Measurements from ENCODE around the gene KIF18A. TPM values are rescaled to one million over a fixed set of nuclear protein-coding genes. Genes with fewer than 3 reads are reported as not detected.
"Not testable (repeated sequence)": the region's sequence is repeated elsewhere in the genome, so short reads cannot be mapped to it uniquely, and the experiment has no call there.

Gene KIF18A
- total RNA-seq, 2 experiments from 2014 or later = 31.8 to 34.5 TPM

GRCh38 chr11:28102300-28102699 lies 5.7 kb downstream of the KIF18A start:
- H3K9me3 Mint-ChIP-seq, H3K27me3 Mint-ChIP-seq, H3K27ac Mint-ChIP-seq, CTCF ChIA-PET, POLR2A ChIA-PET, DNase-seq, H3K4me3 Mint-ChIP-seq: not testable (repeated sequence)
- H3K36me3 Mint-ChIP-seq (ENCODE audit: low read depth) = peaks cover 15% of the 10 kb centered on the region
- peaks cover 42% of the 10 kb centered on the region for H3K4me1 Mint-ChIP-seq

DNA sequence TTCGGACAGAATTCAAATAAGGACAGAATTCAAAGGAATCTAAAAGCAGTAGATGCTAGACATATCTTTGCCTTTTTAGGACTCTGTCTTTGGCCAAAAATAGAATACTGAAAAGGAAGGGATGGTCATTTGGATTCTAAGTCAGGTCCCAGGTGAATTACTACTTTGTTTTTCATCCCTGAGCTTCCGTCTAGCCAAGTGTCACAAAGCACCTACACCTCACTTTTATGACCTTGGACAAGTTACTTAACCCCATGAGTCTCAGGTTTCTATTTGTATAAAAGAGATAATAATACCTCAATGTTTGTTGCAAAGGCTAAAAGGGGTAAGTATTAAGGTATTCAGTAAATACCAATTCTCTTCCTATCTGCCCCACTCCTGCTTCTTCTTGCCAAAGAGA lies 7.3 kb downstream of the KIF18A start:
- ChIA-PET POLR2A (interaction anchor here (0.7 kb wide), 1 partner anchor 186 kb away, joined by 3 read pairs; no protein-coding TSS in a partner anchor), CTCF (interaction anchor here (0.7 kb wide), 1 partner anchor 482 kb away, joined by 3 read pairs; no protein-coding TSS in a partner anchor)
- Mint-ChIP-seq H3K27ac (no peak overlapping the region), H3K27me3 (no peaks in the 10 kb centered on the region), H3K9me3 (no peaks in the 10 kb centered on the region), H3K4me3 (no peak overlapping the region), H3K4me1 (peaks cover 36% of the 10 kb centered on the region), H3K36me3 (ENCODE audit: low read depth) (peaks cover 20% of the 10 kb centered on the region)
- DNase-seq = no peak

DNA sequence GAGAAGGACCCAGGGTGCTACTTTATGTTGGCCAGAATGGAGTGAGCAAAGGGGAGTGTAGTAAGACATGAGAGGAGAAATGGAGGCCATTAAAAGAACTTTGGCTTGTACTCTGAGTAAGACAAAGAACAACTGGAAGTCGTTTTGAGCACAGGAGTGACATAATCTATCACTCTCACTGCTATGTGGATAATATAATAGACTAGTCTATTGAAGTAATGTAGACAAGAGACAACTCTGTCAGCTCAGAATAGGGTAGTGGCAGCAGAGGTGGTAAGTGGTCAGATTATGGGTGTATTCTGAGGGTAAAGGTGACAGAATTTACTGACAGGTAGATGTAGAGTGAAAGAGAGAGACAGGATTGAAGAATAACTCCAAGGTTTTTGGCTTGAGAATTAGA lies 8.2 kb downstream of the KIF18A start:
- no peaks in the 10 kb centered on the region for H3K9me3 Mint-ChIP-seq
- POLR2A ChIA-PET = no interaction called here

GRCh38 chr11:28098257-28098656 lies 9.7 kb downstream of the KIF18A start:
- ChIA-PET POLR2A (no interaction called here), CTCF (interaction anchor here (1.4 kb wide), 1 partner anchor 8 kb away, joined by 4 read pairs; no protein-coding TSS in a partner anchor)
- no peak for DNase-seq
- Mint-ChIP-seq H3K36me3 (ENCODE audit: low read depth) (peaks cover 35% of the 10 kb centered on the region), H3K9me3 (no peaks in the 10 kb centered on the region), H3K4me3 (no peak overlapping the region), H3K4me1 (peaks cover 27% of the 10 kb centered on the region), H3K27ac (no peak overlapping the region), H3K27me3 (no peaks in the 10 kb centered on the region)

More for the DNA sequence above, 8.2 kb downstream of the KIF18A start:
- CTCF ChIA-PET = no interaction called here
- H3K4me3 Mint-ChIP-seq = no peak overlapping the region
- DNase-seq = no peak
- H3K4me1 Mint-ChIP-seq = peaks cover 34% of the 10 kb centered on the region
- H3K27me3 Mint-ChIP-seq = no peaks in the 10 kb centered on the region
- peaks cover 25% of the 10 kb centered on the region for H3K36me3 Mint-ChIP-seq (ENCODE audit: low read depth)
- no peak overlapping the region for H3K27ac Mint-ChIP-seq

- no peaks in the 10 kb centered on the region for H3K9me3 Mint-ChIP-seq
- ChIA-PET POLR2A (no interaction called here), CTCF (no interaction called here)
- DNase-seq = no peak
- peaks cover 7% of the 10 kb centered on the region for H3K4me1 Mint-ChIP-seq
- H3K27me3 Mint-ChIP-seq = no peaks in the 10 kb centered on the region
- no peak overlapping the region for H3K27ac Mint-ChIP-seq
- no peak overlapping the region for H3K4me3 Mint-ChIP-seq
- H3K36me3 Mint-ChIP-seq (ENCODE audit: low read depth) = peaks cover 40% of the 10 kb centered on the region
These were observed 15.2 kb downstream of the KIF18A start for GRCh38 chr11:28092786-28093185.

- ChIA-PET CTCF (interaction anchor here (2.0 kb wide), 1 partner anchor 17 kb away, joined by 7 read pairs; the partner anchor contains the start of genes KIF18A and METTL15), POLR2A (no interaction called here)
- Mint-ChIP-seq H3K27me3 (no peaks in the 10 kb centered on the region), H3K4me1 (peaks cover 7% of the 10 kb centered on the region), H3K9me3 (no peaks in the 10 kb centered on the region), H3K4me3 (no peak overlapping the region), H3K36me3 (ENCODE audit: low read depth) (peaks cover 35% of the 10 kb centered on the region), H3K27ac (no peak overlapping the region)
- DNase-seq = no peak
These were observed 17.8 kb downstream of the KIF18A start for GRCh38 chr11:28090052-28090749.

- Mint-ChIP-seq H3K27me3 (no peaks in the 10 kb centered on the region), H3K36me3 (ENCODE audit: low read depth) (peaks cover 31% of the 10 kb centered on the region), H3K4me3 (no peak overlapping the region), H3K27ac (no peak overlapping the region), H3K4me1 (peaks cover 4% of the 10 kb centered on the region), H3K9me3 (no peaks in the 10 kb centered on the region)
- no peak for DNase-seq
- POLR2A ChIA-PET = no interaction called here
- CTCF ChIA-PET = interaction anchor here (2.0 kb wide), 1 partner anchor 18 kb away, joined by 7 read pairs; the partner anchor contains the start of genes KIF18A and METTL15
These were observed 18.6 kb downstream of the KIF18A start for GRCh38 chr11:28089378-28089777.

DNA sequence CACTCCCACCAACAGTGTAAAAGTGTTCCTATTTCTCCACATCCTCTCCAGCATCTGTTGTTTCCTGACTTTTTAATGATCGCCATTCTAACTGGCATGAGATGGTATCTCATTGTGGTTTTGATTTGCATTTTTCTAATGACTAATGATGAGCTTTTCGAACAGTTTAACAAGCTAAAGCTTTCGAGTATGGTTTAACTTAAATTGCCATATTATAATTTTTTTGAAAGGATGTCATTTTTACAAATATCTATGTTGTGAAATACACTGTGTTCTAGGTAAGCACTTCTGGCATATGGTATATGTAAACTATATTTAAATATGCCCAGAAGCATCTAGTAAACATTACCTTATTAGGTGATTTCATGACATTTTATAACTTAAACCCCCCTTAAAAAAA lies 20.3 kb downstream of the KIF18A start:
- DNase-seq, H3K4me1 Mint-ChIP-seq, H3K27ac Mint-ChIP-seq, H3K9me3 Mint-ChIP-seq, CTCF ChIA-PET, POLR2A ChIA-PET, H3K27me3 Mint-ChIP-seq, H3K4me3 Mint-ChIP-seq: not testable (repeated sequence)
- H3K36me3 Mint-ChIP-seq (ENCODE audit: low read depth) = peaks cover 25% of the 10 kb centered on the region

- H3K27ac Mint-ChIP-seq, CTCF ChIA-PET: not testable (repeated sequence)
These were observed 20.8 kb downstream of the KIF18A start for GRCh38 chr11:28087192-28087591.

DNA sequence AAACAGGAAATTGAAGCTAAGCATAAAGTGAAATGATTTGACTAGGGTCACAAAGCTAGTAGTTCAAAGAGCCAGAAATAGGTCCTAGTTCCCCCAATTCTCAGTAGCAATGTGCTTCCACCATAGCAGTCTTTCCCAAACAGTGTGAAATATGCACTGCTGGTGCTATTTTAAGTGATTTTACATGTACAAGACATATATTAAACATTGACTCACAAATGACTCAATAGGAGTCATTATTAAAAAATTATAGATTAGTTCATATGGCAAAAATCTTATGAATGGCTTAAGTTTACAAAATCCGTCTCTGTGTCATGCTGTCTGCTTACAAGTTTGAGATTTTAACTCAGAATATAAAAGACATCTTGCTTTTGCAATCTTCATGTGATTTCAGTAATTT lies 21.4 kb downstream of the KIF18A start:
- Mint-ChIP-seq H3K27me3 (no peaks in the 10 kb centered on the region), H3K9me3 (no peaks in the 10 kb centered on the region), H3K4me3 (no peak overlapping the region), H3K36me3 (ENCODE audit: low read depth) (peaks cover 30% of the 10 kb centered on the region), H3K4me1 (peaks cover 4% of the 10 kb centered on the region), H3K27ac (no peak overlapping the region)
- POLR2A ChIA-PET = no interaction called here
- DNase-seq = no peak
- CTCF ChIA-PET = interaction anchor here (1.1 kb wide), 1 partner anchor 21 kb away, joined by 3 read pairs; the partner anchor contains the start of genes KIF18A and METTL15

More at GRCh38 chr11:28087192-28087591, 20.8 kb downstream of the KIF18A start:
- H3K9me3 Mint-ChIP-seq, H3K4me1 Mint-ChIP-seq, DNase-seq, H3K4me3 Mint-ChIP-seq, H3K27me3 Mint-ChIP-seq, POLR2A ChIA-PET: not testable (repeated sequence)
- H3K36me3 Mint-ChIP-seq (ENCODE audit: low read depth) = peaks cover 27% of the 10 kb centered on the region

GRCh38 chr11:28083118-28083517 lies 24.8 kb downstream of the KIF18A start:
- Mint-ChIP-seq H3K4me1 (peaks cover 4% of the 10 kb centered on the region), H3K9me3 (no peaks in the 10 kb centered on the region), H3K4me3 (no peak overlapping the region), H3K36me3 (ENCODE audit: low read depth) (peaks cover 31% of the 10 kb centered on the region), H3K27me3 (no peaks in the 10 kb centered on the region), H3K27ac (no peak overlapping the region)
- ChIA-PET CTCF (no interaction called here), POLR2A (no interaction called here)
- no peak for DNase-seq

DNA sequence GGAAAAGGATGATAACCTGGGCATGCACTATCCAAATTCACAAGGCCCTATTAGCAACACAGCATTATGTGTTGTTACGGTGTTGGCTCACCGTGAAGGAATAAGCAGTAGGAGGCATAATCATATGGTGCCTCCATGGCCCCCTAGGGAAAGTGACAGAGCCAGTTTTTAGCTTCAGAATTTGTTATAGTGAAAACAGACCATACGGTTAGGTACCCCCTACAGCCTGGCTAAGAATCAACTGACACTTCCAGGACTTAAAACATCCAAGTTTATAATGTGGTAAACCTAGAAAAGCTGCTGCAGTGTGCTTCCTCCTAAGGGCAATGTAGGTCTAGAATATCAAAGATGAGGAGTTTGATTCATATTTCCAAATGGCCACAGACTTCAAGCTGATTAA lies 30.4 kb downstream of the KIF18A start:
- Mint-ChIP-seq H3K4me1 (no peaks in the 10 kb centered on the region), H3K9me3 (no peaks in the 10 kb centered on the region), H3K36me3 (ENCODE audit: low read depth) (peaks cover 30% of the 10 kb centered on the region), H3K27ac (no peak overlapping the region), H3K4me3 (no peak overlapping the region), H3K27me3 (no peaks in the 10 kb centered on the region)
- no peak for DNase-seq
- ChIA-PET CTCF (no interaction called here), POLR2A (no interaction called here)

- ChIA-PET POLR2A (no interaction called here), CTCF (no interaction called here)
- Mint-ChIP-seq H3K9me3 (no peaks in the 10 kb centered on the region), H3K36me3 (ENCODE audit: low read depth) (peaks cover 35% of the 10 kb centered on the region), H3K4me3 (no peak overlapping the region), H3K4me1 (no peaks in the 10 kb centered on the region), H3K27ac (no peak overlapping the region), H3K27me3 (no peaks in the 10 kb centered on the region)
- DNase-seq = no peak
These were observed 35.6 kb downstream of the KIF18A start for GRCh38 chr11:28072321-28072720.

GRCh38 chr11:28071305-28071704 lies 36.7 kb downstream of the KIF18A start:
- CTCF ChIA-PET = no interaction called here
- H3K4me3 Mint-ChIP-seq = no peak overlapping the region
- DNase-seq = no peak
- H3K4me1 Mint-ChIP-seq = no peaks in the 10 kb centered on the region
- H3K36me3 Mint-ChIP-seq (ENCODE audit: low read depth) = peaks cover 35% of the 10 kb centered on the region
- H3K9me3 Mint-ChIP-seq = no peaks in the 10 kb centered on the region
- H3K27ac Mint-ChIP-seq = no peak overlapping the region
- H3K27me3 Mint-ChIP-seq = no peaks in the 10 kb centered on the region
- POLR2A ChIA-PET = no interaction called here

Measured in activated CD4-positive, alpha-beta T cell treated with anti-CD3 and anti-CD28 coated beads, Interleukin-2, amount 10 ng/mL, durations not matched to agents 7 days and 5 days (primary cell).